Brain microvascular endothelial cell (primary cell): ENCODE data around the gene ACVR1B.
A peak's percentile ranks its signal among the peaks of the same experiment; 100 is the strongest.

Source experiments
- DNase-seq: peaks from one replicate; pipeline ENCODE4 v3.0.0-alpha.2; 2020
- H3K27ac ChIP-seq: fragments of 250-450 bp; sonication (Bioruptor Pico); 2 replicates; pipeline ENCODE4 v1.5.1; 2020; ENCODE audit warnings: mild to moderate bottlenecking, moderate library complexity
- H3K27me3 ChIP-seq: fragments of 250-450 bp; sonication (Bioruptor Pico); replicated peaks from 2 replicates; pipeline ENCODE4 v1.5.1; 2020; ENCODE audit warnings: mild to moderate bottlenecking
- H3K36me3 ChIP-seq: fragments of 250-450 bp; sonication (Bioruptor Pico); replicated peaks from 2 replicates; pipeline ENCODE4 v1.5.1; 2020; ENCODE audit warnings: mild to moderate bottlenecking
- H3K4me3 ChIP-seq: 2 replicates; pipeline ENCODE4 v1.5.1; 2011; ENCODE audit warnings: low read depth, mild to moderate bottlenecking, control low read depth, low read length, moderate library complexity
- in situ Hi-C: cut with HindIII; loops from 2 replicates; pipeline ENCODE4 v1.10.0; 2017; ENCODE audit warnings: low sequenced_read_pairs, low pct_ligation_motif_present
- TF ChIP-seq, protein P1 (sequence below): IDR thresholded peaks from 2 replicates; pipeline ENCODE4 v1.5.1; 2011; ENCODE audit warnings: low read depth, mild to moderate bottlenecking, moderate library complexity, low read length, control low read depth, inconsistent platforms; ENCODE audit errors: missing control alignments

Gene ACVR1B

DNA sequence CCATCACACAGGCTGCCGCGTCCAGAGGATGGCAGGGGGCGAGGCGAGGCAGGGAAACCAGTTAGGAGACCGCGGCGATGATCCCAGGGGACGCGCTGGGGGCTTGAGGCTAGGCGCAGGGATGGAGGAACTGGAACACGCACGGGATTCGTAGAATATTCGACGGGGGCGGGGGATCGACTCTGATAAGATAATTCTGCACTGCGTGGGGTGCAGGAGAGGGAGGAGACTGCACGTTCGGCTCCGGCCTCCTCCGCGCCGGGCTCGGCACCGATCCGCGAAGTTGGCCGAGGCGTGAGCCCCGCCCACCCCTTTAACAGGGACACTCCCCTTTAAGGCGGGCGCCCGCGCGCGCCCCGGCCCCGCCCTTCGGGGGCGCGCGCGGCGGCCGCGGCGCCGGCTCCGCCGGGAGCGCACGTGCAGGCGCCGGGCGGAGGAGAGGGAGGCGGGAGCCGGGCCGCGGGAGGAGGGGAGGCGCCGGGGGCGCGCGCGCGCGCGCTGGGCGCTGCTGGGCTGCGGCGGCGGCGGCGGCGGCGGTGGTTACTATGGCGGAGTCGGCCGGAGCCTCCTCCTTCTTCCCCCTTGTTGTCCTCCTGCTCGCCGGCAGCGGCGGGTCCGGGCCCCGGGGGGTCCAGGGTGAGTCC is at the start of gene ACVR1B:
Gene ACVR1B, plus strand, starts transcription at position 501 of the 644 bp plus-strand sequence. Its CDS starts 45 bp downstream, at position 546.
- in situ Hi-C loops, result no loop called here
- Histone ChIP-seq H3K27me3 (no peaks in the 10 kb centered on the region), H3K27ac (peak within 1 kb of the TSS; percentile 70), H3K36me3 (peaks cover 2% of the 10 kb centered on the region), H3K4me3 (peak within 1 kb of the TSS; percentile 78)
- TF ChIP-seq, protein P1, sequence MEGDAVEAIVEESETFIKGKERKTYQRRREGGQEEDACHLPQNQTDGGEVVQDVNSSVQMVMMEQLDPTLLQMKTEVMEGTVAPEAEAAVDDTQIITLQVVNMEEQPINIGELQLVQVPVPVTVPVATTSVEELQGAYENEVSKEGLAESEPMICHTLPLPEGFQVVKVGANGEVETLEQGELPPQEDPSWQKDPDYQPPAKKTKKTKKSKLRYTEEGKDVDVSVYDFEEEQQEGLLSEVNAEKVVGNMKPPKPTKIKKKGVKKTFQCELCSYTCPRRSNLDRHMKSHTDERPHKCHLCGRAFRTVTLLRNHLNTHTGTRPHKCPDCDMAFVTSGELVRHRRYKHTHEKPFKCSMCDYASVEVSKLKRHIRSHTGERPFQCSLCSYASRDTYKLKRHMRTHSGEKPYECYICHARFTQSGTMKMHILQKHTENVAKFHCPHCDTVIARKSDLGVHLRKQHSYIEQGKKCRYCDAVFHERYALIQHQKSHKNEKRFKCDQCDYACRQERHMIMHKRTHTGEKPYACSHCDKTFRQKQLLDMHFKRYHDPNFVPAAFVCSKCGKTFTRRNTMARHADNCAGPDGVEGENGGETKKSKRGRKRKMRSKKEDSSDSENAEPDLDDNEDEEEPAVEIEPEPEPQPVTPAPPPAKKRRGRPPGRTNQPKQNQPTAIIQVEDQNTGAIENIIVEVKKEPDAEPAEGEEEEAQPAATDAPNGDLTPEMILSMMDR, result no peak
- peak; percentile 89 for DNase-seq

DNA sequence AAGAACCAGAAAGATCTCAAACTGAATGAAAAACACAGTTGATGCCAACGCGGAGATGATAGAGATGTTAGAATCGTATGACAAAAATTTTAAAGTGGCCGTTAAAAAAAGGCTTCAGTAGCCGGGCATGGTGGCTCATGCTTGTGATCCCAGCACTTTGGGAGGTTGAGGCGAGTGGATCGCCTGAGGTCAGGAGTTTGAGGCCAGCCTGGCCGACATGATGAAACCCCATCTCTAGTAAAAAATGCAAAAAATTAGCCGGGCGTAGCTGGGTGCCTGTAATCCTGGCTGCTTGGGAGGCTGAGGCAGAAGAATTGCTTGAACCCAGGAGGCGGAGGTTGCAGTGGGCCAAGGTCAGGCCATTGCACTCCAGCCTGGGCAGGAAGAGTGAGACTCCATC is 49.6 kb upstream of the ACVR1B start:
- H3K27me3 ChIP-seq, result no peaks in the 10 kb centered on the region
- in situ Hi-C loops, result no loop called here
- no peak for DNase-seq
- TF ChIP-seq, protein P1, result no peak
- H3K36me3 ChIP-seq, result no peaks in the 10 kb centered on the region
- no peak overlapping the region for H3K4me3 ChIP-seq
- no peak overlapping the region for H3K27ac ChIP-seq

DNA sequence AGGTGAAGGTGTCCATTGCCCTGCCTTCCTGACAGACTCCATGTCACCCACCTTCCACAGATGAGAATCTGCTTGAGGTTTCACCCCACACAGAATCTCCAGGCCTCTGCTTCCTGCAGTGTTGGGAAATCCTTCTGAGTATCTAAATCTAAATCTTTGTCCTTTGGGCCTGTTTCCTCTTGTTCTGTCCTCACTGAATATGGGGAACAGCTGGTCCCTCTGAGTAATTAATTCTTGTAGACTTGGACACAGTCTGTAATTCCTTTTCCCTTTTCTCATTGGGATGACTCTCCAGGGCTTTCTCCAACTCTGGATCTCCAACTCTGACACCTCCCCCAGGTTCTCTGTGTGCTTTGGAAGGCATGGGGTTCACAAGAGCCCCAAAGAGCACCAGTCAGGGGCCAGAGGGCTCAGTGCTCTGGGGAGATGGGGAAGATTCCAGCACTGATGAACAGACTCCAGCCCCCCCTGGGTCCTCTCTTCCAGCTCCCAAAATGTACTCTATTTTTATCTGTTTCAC is 46.5 kb upstream of the ACVR1B start:
- in situ Hi-C loops, result no loop called here
- H3K27ac ChIP-seq, result no peak overlapping the region

DNA sequence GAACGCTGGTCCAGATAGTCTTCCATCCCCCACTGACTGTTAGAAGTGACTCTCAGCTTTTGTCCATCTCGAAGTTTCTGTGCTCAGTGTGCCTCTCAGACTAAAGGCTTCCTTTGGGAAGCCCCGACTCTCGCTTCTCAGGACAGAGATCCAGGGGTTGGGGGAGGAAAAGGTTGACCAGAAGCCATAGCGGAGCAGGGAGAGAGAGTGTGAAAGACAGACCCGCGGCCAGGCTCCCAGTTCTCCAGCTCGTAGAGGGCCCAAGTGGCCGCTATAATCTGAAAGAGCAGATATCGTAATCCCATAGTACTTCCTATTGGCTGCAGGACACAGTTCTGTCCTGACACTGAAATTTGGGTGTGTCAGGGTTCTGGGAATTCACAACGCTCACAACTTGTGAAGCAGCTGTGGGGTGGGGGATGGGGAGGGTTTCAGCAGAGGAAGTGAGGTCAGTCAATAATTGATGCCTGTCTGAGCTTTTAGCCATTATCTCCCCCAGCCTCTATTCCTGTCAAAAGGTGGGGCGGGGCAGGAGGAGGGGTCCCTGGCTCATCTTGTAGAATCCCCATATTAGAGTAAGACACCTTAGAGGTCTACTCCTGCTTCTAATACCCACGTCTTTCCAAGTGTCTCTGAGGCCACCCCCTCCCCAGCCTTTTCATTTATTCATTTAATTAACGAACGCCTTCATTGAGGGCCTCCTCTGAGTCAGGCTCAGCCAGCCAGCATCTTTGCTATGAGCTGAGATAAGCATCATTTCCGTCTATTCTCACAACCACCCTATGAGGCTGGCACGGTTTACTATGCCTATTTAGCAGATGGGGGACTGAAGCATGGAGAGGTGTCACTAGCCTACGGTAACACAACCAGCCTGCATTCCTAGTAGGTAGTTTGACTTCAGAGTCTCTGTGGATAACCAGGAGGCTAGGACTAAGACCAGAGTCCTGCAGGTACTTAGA is 45.7 kb upstream of the ACVR1B start:
- H3K4me3 ChIP-seq, result no peak overlapping the region
- no peaks in the 10 kb centered on the region for H3K36me3 ChIP-seq
- TF ChIP-seq, protein P1, result no peak
- DNase-seq, result no peak
- H3K27ac ChIP-seq, result no peak overlapping the region
- in situ Hi-C loops, result no loop called here
- H3K27me3 ChIP-seq, result no peaks in the 10 kb centered on the region

More for the DNA sequence above, 46.5 kb upstream of the ACVR1B start:
- TF ChIP-seq, protein P1, result no peak
- no peaks in the 10 kb centered on the region for H3K27me3 ChIP-seq
- no peak for DNase-seq
- H3K4me3 ChIP-seq, result no peak overlapping the region
- H3K36me3 ChIP-seq, result no peaks in the 10 kb centered on the region

DNA sequence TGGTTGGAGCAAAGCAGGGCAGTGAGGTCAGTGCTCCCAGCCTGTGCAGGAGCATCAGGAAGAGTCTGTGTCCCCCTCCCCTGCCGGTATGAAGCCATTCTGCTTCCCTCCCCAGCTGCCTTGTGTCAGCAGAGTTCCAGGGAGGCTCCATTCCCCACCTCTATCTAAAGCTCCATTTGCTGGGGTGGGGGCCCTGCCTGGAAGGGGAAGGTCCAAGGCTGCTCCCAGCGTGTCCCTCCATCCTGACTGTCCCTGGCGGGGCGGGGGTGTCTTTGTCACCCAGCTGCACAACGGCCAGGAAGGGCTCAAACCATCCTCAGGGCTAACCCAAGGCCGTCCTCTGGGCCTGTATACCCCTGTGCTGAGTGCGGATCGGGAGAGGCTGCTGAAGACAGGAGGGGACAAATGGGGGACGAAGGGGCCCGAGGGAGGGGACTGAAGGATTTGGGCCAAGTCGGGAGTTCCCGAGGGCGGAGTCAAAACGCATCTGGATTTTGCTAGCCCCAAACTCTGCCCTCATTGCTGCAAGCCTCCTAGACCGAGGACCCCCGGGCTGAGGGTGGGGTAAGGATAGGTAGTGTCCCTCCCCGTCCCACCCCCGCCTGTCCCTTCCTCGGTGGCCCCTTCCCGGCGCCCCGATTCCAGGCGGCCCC is 44.9 kb upstream of the ACVR1B start:
- in situ Hi-C loops, result no loop called here
- TF ChIP-seq, protein P1, result no peak
- no peak for DNase-seq
- no peaks in the 10 kb centered on the region for H3K36me3 ChIP-seq
- peak overlapping the region; percentile 55 for H3K4me3 ChIP-seq
- H3K27me3 ChIP-seq, result no peaks in the 10 kb centered on the region
- H3K27ac ChIP-seq, result no peak overlapping the region
